ENCODE results near the gene ARMC2.
"Not testable (repeated sequence)": the region's sequence is repeated elsewhere in the genome, so short reads cannot be mapped to it uniquely, and the experiment has no call there.

The ARMC2 gene

GRCh38 chr6:108848116-108848868, at the start of gene ARMC2:
Gene ARMC2 (plus strand): TSS chr6:108848422. CDS start chr6:108854268, 5,846 bp downstream.
- DNase-seq (ENCODE audit: low read depth, low spot score): peak; percentile 73

DNA sequence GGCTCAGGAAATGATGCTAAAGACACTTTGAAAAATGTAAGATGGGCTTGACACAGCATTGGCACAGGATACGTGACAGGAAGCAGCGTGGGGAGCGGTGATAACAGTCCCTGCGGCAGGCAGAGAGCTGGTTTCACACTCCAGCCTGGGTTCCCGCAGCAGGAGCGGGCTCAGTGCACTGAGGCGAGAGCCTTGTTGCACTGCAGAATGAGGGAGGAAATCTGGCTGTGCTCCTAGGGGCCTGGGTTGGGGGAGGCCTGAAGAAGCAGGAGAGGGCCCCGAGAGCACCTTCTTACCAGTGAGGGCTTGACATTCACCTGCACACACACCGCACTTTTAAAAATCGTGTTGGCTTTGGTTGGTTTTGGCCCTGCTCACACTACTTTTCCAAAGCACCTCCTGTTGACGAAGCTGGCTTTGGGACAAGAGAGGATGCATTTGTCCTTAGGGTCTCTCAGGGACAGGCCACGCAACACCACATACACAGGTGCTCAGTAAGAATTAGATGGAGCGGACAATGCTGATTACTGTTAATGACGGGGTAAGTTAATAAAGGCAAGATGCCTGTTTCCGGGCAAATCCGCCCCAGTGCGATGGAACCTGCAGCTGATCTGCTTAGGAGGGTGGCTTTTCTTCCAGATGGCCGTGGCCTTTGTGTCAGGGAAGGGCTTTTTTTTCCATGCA, 49.4 kb upstream of the ARMC2 start:
- DNase-seq (ENCODE audit: low read depth, low spot score): peak; percentile 2

- no peak for DNase-seq (ENCODE audit: low read depth, low spot score)
Observed at GRCh38 chr6:108799354-108799717, 48.9 kb upstream of the ARMC2 start.

GRCh38 chr6:108799791-108800190, 48.4 kb upstream of the ARMC2 start:
- no peak for DNase-seq (ENCODE audit: low read depth, low spot score)

DNA sequence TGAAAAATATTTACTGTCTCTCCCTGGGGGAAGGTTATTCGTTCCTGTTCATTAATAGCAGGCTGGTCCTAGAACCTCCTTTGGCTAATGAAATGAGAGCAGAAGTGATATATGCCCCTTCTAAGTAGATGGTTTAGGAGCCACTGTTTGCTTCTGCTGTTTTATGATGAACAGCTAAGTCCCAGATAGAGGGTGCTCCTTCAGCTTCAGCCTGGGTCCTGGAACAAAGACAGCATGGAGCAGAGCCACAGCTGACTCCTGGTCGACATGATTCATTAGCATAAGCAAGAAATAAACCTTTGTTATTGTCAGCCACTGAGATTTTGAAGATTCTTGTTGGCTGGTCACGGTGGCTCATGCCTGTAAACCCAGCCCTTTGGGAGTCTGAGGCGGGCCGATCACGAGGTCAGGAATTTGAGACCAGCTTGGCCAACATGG, 47.8 kb upstream of the ARMC2 start:
- DNase-seq (ENCODE audit: low read depth, low spot score): no peak

DNA sequence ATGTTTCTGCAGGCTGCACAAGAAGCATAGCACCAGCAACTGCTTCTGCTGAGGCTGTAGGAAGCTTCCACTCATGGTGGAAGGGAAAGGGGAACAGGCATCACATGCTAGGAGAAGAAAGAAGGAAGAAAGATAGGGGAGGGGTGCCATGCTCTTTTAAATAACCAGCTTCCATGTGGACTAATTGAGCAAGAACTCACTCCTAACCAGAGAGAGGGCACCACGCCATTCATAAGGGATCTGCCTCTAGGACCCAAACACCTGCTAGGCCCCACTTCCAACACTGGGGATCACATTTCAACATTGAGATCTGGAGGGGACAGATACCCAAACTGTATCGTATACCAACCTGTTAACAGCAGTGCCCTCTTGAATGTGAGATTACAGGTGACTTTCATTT, 46.9 kb upstream of the ARMC2 start:
- no peak for DNase-seq (ENCODE audit: low read depth, low spot score)

- DNase-seq (ENCODE audit: low read depth, low spot score): no peak
Observed at GRCh38 chr6:108803982-108804490, 44.2 kb upstream of the ARMC2 start.

- no peak for DNase-seq (ENCODE audit: low read depth, low spot score)
Observed at GRCh38 chr6:108804956-108805355, 43.3 kb upstream of the ARMC2 start.

DNA sequence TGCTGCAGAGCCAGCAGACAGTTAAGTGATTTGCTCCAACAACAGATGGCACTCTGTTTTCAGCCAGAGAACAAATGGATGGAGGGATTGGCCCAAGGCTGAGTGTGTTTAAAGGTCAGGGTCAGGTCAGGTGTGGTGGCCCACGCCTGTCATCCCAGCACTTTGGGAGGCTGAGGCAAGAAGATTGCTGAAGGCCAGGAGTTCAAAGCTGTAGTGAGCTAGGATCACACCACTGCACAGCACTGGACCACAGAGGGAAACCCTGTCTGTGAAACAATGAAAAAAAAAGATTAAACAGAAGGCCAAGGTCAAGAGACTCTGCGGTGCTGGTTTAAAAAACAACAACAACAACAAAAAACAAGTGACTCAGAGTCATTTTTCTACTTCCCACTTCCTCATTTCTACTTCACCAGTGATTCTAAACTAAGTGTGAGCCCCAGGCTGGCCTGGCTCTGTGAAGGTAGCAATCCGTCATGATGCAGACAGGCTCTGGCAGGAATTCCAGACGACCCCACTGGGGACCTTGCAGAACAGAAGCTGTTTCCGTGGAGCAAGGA, 42.5 kb upstream of the ARMC2 start:
- DNase-seq (ENCODE audit: low read depth, low spot score): no peak

DNA sequence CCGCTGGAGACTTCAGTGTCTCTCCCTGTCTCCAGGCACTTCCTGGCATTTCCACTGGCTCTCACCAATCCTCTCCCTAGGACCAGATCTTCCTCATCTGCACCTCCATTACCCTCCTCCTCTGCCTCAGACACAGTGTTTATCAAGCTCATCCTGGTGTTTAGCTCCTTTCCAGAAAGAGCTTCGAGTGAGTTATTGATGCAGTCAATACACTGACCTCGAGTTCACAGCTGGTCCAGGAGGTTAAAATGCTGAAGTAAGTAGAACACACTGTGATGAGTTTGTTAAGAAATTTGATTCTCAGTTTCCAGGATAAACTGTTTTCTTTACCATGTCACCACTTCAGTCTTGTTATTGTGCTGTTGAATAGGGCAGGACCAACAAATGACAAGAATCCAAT, 42.1 kb upstream of the ARMC2 start:
- DNase-seq (ENCODE audit: low read depth, low spot score): no peak

GRCh38 chr6:108806665-108807064, 41.6 kb upstream of the ARMC2 start:
- DNase-seq (ENCODE audit: low read depth, low spot score): no peak

GRCh38 chr6:108807928-108808327, 40.3 kb upstream of the ARMC2 start:
- no peak for DNase-seq (ENCODE audit: low read depth, low spot score)

DNA sequence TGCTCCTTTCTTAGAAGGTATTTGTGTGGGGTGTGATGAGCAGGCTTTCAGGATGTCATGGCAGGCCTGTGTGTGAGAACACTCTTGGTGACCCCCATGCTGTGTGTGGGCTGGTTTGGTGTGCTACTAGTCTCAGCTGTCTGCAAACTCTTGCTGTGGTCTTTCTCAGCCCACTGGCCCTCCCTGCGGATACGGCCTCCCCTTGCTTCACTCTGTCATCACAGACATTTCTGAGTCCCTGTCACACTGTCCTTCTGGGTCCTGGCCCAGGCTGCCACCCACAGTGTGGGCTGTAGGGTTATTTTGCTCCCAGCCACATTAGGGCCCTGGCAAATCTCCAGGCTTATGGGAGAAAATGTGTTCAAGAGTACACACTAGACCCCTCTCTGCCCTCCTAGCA, 39.0 kb upstream of the ARMC2 start:
- no peak for DNase-seq (ENCODE audit: low read depth, low spot score)

GRCh38 chr6:108810057-108810643, 38.1 kb upstream of the ARMC2 start:
- no peak for DNase-seq (ENCODE audit: low read depth, low spot score)

DNA sequence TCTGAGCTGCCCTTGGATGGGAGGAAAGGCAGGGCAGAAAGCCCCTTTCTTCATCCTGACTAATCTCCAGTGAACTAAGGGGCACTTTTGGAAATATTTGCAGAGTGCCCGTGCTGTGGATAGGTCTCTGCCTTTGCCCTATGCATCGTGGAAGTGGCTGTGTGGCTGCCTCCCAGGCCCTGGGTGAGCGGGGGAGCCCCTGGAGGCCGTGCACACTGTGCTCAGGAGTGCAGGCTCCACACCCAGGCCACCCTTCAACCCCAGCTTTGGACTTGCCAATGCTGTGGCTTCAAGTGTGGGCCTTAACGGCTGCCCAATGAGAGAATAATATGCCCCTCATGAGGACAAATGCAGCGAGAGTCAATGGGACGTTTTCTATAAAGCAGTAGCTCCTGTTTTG, 36.7 kb upstream of the ARMC2 start:
- DNase-seq (ENCODE audit: low read depth, low spot score): no peak

DNA sequence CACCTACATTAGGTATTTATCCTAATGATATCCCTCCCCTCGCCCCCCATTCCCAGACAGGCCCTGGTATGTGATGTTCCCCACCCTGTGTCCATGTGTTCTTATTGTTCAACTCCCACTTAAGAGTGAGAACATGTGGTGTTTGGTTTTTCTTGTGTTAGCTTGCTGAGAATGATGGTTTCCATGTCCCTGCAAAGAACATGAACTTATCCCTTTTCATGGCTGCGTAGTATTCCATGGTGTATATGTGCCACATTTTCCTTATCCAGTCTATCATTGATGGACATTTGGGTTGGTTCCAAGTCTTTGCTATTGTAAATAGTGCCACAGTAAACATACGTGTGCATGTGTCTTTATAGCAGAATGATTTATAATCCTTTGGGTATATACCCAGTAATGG, 35.0 kb upstream of the ARMC2 start:
- DNase-seq (ENCODE audit: low read depth, low spot score): not testable (repeated sequence)

DNA sequence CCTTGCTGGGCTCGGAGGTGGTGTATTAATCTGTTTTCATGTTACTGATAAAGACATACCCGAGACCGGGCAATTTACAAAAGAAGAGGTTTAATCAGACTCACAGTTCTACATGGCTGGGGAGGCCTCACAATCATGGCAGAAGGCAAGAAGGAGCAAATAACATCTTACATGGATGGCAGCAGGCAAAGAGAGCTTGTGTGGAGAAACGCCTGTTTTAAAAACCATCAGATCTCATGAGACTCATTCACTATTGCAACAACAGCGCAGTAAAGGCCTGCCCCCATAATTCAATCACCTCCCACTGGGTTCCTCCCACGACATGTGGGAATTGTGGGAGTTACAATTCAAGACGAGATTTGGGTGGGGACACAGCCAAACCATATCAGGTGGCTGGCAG, 30.9 kb upstream of the ARMC2 start:
- not testable (repeated sequence) for DNase-seq (ENCODE audit: low read depth, low spot score)

DNA sequence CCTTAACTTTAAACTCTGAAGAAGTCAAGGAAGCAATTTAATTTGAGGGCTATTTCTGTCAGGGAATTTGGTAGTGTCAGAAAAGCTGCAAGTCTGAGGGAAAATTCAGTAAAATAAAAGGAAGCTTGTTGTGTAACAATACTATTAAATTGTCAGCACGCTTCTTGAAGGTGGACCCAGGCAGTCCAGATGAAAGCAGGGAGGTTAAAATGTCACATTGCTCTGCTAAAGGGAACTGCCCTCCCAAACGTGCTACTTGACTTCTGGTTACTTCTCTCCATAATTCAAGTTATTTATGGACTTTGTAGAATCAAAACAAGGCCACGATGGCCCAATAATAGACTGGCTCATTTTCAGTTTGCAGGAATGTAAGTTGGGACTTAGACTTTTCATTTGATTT, 28.2 kb upstream of the ARMC2 start:
- DNase-seq (ENCODE audit: low read depth, low spot score): no peak

DNA sequence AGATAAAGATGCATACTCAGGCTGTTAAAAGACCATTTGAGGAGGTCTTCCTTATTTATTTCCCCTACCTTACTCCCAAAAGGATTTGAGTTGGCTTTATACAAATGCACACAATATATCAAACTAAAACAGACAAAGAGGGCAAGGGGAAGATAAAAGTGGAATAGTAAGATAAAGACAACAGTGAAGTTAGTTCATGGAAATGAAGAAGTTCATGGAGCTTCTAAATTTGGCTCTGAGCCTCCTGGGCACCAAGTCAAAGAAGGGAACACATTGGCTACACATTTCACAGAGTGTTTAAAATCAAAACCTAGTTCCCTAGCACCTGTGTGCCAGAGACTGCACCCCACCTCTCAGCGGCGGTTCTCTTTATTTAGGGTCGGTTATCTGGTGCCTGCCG, 25.8 kb upstream of the ARMC2 start:
- DNase-seq (ENCODE audit: low read depth, low spot score): no peak

GRCh38 chr6:108825326-108825725, 22.9 kb upstream of the ARMC2 start:
- DNase-seq (ENCODE audit: low read depth, low spot score): no peak

- DNase-seq (ENCODE audit: low read depth, low spot score): no peak
Observed at GRCh38 chr6:108831104-108831503, 17.1 kb upstream of the ARMC2 start.

- DNase-seq (ENCODE audit: low read depth, low spot score): no peak
Observed at GRCh38 chr6:108832738-108833137, 15.5 kb upstream of the ARMC2 start.
